KBM-7 (cell line): ENCODE measurements around the gene NR5A1.

Experiments
- DNase-seq: peaks from one replicate; pipeline ENCODE4 v3.0.0-alpha.2; 2015
- in situ Hi-C: fragments of 300-500 bp; cut with MboI; formaldehyde crosslinking; loops from 2 replicates; pipeline ENCODE4 v1.14.3; 2020; ENCODE audit warnings: low sequenced_read_pairs, low pct_unique_long_range_greater_than_20kb, mixed read lengths

The NR5A1 gene

GRCh38 chr9:124452326-124452725 lies 54.9 kb downstream of the NR5A1 start:
- DNase-seq: no peak
- in situ Hi-C loops: no loop called here

GRCh38 chr9:124450931-124451661 lies 56.1 kb downstream of the NR5A1 start:
- no peak for DNase-seq
- in situ Hi-C loops: no loop called here

GRCh38 chr9:124450241-124450924 lies 56.8 kb downstream of the NR5A1 start, which contains the start of gene ADGRD2:
ADGRD2 (plus strand) TSS chr9:124450451; CDS start chr9:124451667, 1,216 bp downstream.
- in situ Hi-C loops: no loop called here
- DNase-seq: no peak

GRCh38 chr9:124449381-124450151 lies 57.6 kb downstream of the NR5A1 start:
- DNase-seq: no peak
- in situ Hi-C loops: no loop called here

- in situ Hi-C loops: no loop called here
- no peak for DNase-seq
These were observed 59.2 kb downstream of the NR5A1 start for GRCh38 chr9:124448019-124448418.

GRCh38 chr9:124447297-124447661 lies 59.9 kb downstream of the NR5A1 start:
- no peak for DNase-seq
- in situ Hi-C loops: no loop called here

GRCh38 chr9:124444166-124444565 lies 63.0 kb downstream of the NR5A1 start:
- DNase-seq: no peak
- in situ Hi-C loops: no loop called here

GRCh38 chr9:124443625-124444024 lies 63.6 kb downstream of the NR5A1 start:
- in situ Hi-C loops: no loop called here
- DNase-seq: no peak

- no peak for DNase-seq
These were observed 64.4 kb downstream of the NR5A1 start for GRCh38 chr9:124442826-124443225.

GRCh38 chr9:124442379-124442778 lies 64.8 kb downstream of the NR5A1 start:
- no peak for DNase-seq
- in situ Hi-C loops: no loop called here

More at GRCh38 chr9:124442826-124443225, 64.4 kb downstream of the NR5A1 start:
- in situ Hi-C loops: no loop called here

- DNase-seq: no peak
- in situ Hi-C loops: no loop called here
These were observed 65.9 kb downstream of the NR5A1 start for GRCh38 chr9:124441291-124441690.

GRCh38 chr9:124440786-124441185 lies 66.4 kb downstream of the NR5A1 start:
- DNase-seq: no peak

GRCh38 chr9:124439686-124440243 lies 67.4 kb downstream of the NR5A1 start:
- DNase-seq: no peak
- in situ Hi-C loops: no loop called here

More at GRCh38 chr9:124440786-124441185, 66.4 kb downstream of the NR5A1 start:
- in situ Hi-C loops: no loop called here

- DNase-seq: no peak
- in situ Hi-C loops: no loop called here
These were observed 68.1 kb downstream of the NR5A1 start for GRCh38 chr9:124439086-124439485.

- in situ Hi-C loops: no loop called here
- no peak for DNase-seq
These were observed 69.1 kb downstream of the NR5A1 start for GRCh38 chr9:124438091-124438490.

- in situ Hi-C loops: no loop called here
- DNase-seq: no peak
These were observed 70.1 kb downstream of the NR5A1 start for GRCh38 chr9:124437086-124437485.

- in situ Hi-C loops: no loop called here
- peak; percentile 49 for DNase-seq
These were observed 70.9 kb downstream of the NR5A1 start for GRCh38 chr9:124436320-124436719.
